ENCODE results near the gene PRKG1. TPM values are rescaled to one million over a fixed set of nuclear protein-coding genes. Genes with fewer than 3 reads are reported as not detected.

PRKG1 gene
- total and polyA plus RNA-seq, 2 of the 8 experiments (the other 6 are each of a cell fraction or from before 2014, with no cell fraction given) = 4.2 to 15.2 TPM

GRCh38 chr10:51606825-51607462 is 532.7 kb downstream of the PRKG1 start:
- no peaks in the 10 kb centered on the region for H3K23me2 ChIP-seq (ENCODE audit: low read depth, low read length)
- H2AFZ ChIP-seq (ENCODE audit: low read length) = no peak overlapping the region
- H4K8ac ChIP-seq (ENCODE audit: extremely low read depth, insufficient read depth, low read length) = no peak overlapping the region
- H3K4me1 ChIP-seq (replicated peaks in 1 of 4; ENCODE audit: control insufficient read depth in 3 of 4, insufficient read depth in 4 of 4, low read length in 3 of 4) = no peaks in the 10 kb centered on the region
- H3K79me2 ChIP-seq (ENCODE audit: control insufficient read depth in 1 of 2, insufficient read depth in 2 of 2, low read length in 2 of 2) = no peaks in the 10 kb centered on the region
- ChIA-PET POLR2A (ENCODE audit: partially characterized antibody) (no interaction called here), CTCF (ENCODE audit: partially characterized antibody) (no interaction called here)
- no peak overlapping the region for H2BK120ac ChIP-seq (replicated peaks; ENCODE audit: low read depth, low read length)
- TF ChIP-seq GABPA (IDR thresholded peaks at IDR 0.05; ENCODE audit: borderline replicate concordance, insufficient read depth, low read length) (no peak), TCF12 (IDR thresholded peaks at IDR 0.05; ENCODE audit: low read depth, low read length) (no peak)
- no peak overlapping the region for H3K56ac ChIP-seq (replicated peaks; ENCODE audit: insufficient read length, low read depth, low read length)
- no peaks in the 10 kb centered on the region for H3K79me1 ChIP-seq (ENCODE audit: low read depth, low read length)
- H3K9me3 ChIP-seq (ENCODE audit: insufficient read depth in 2 of 2, low read depth in 1 of 2, low read length in 1 of 2) = no peaks in the 10 kb centered on the region
- no peaks in the 10 kb centered on the region for H3K36me3 ChIP-seq (ENCODE audit: control insufficient read depth in 2 of 4, insufficient read depth in 4 of 4, low read length in 3 of 4)
- no peak overlapping the region for H3K23ac ChIP-seq (ENCODE audit: insufficient read length)
- H4K5ac ChIP-seq (ENCODE audit: insufficient read length, low read depth, low read length) = no peak overlapping the region
- H3K4me3 ChIP-seq (ENCODE audit: extremely low read depth in 1 of 4, insufficient read depth in 2 of 4, low read depth in 3 of 4, low read length in 4 of 4) = no peak overlapping the region
- no peaks in the 10 kb centered on the region for H4K20me1 ChIP-seq (replicated peaks in 1 of 2; ENCODE audit: control insufficient read depth in 1 of 2, insufficient read depth in 2 of 2, low read length in 2 of 2)
- H3K9ac ChIP-seq (replicated peaks in 1 of 4; ENCODE audit: extremely low read depth in 1 of 4, low read depth in 3 of 4, low read length in 3 of 4) = no peak overlapping the region
- no peak overlapping the region for H2BK20ac ChIP-seq (ENCODE audit: low read length)
- no peak overlapping the region for H3K18ac ChIP-seq (ENCODE audit: extremely low read depth, low read length)
- FAIRE-seq (no peak), DNase-seq (ENCODE audit: low read depth in 1 of 2, low spot score in 2 of 2) (no peak)
- no peak overlapping the region for H4K91ac ChIP-seq (replicated peaks; ENCODE audit: insufficient read length, low read length)
- H3K14ac ChIP-seq (ENCODE audit: insufficient read length) = no peak overlapping the region
- H2BK5ac ChIP-seq (ENCODE audit: low read depth, low read length) = no peak overlapping the region
- no peak overlapping the region for H2BK12ac ChIP-seq (ENCODE audit: low read depth, low read length)
- no peak overlapping the region for H2AK5ac ChIP-seq (ENCODE audit: low read depth, low read length)
- WGBS, 2 experiments (ENCODE audit: extremely low coverage in 1 of 2, insufficient coverage in 1 of 2, insufficient read length in 1 of 2, insufficient replicate concordance in 2 of 2, low coverage in 1 of 2, low lambda C conversion rate in 2 of 2, missing lambda C conversion rate in 1 of 2) = 86% methylated on average over 6 of the region's 6 CpGs; no CpG with 5 or more reads in 1 of the 2 experiments
- H3K27ac ChIP-seq (ENCODE audit: low read depth, low read length) = no peak overlapping the region
- H3K4ac ChIP-seq (replicated peaks; ENCODE audit: insufficient read length, low read depth, low read length) = no peak overlapping the region
- no peak overlapping the region for H3K4me2 ChIP-seq (ENCODE audit: insufficient read depth in 1 of 2, low read depth in 2 of 2, low read length in 2 of 2)
- no peak overlapping the region for H2BK15ac ChIP-seq (ENCODE audit: low read length)
- no peaks in the 10 kb centered on the region for H3K27me3 ChIP-seq (replicated peaks in 1 of 4; ENCODE audit: control insufficient read depth in 3 of 4, extremely low read depth in 1 of 4, insufficient read depth in 3 of 4, low read length in 3 of 4)

All from H1 (cell line).